Left lung (tissue), 10 donors: ENCODE results near the gene SPIRE2. TPM values are rescaled to one million over a fixed set of nuclear protein-coding genes. Genes with fewer than 3 reads are reported as not detected.

ENCODE experiments used
- ATAC-seq: fragments of 200-7000 bp; cut with Tn5 transposase; one replicate; pipeline ENCODE4 v1.9.1; 2020; ENCODE audit warnings: moderate library complexity
- DNase-seq, 4 donors: peaks; one replicate each; pipeline ENCODE4 v3.0.0-alpha.2; 2013 to 2020
- H3K27ac ChIP-seq, 2 donors: fragments of 200-600 bp; sonication (generic) in 1 of 2; one replicate each; pipeline versions ENCODE4 v1.5.0 to v1.8.0; 2020 to 2021
- H3K27me3 ChIP-seq, 2 donors: fragments of 200-600 bp; sonication (generic) in 1 of 2; one replicate each; pipeline versions ENCODE4 v1.5.0 to v1.8.0; 2020 to 2021
- H3K36me3 ChIP-seq, 2 donors: fragments of 200-600 bp; sonication (generic) in 1 of 2; one replicate each; pipeline versions ENCODE4 v1.5.0 to v1.8.0; 2020 to 2021
- H3K4me1 ChIP-seq, 2 donors: fragments of 200-600 bp; one replicate each; pipeline ENCODE4 v1.8.0; 2021
- H3K4me3 ChIP-seq, 2 donors: fragments of 200-600 bp; sonication (generic) in 1 of 2; one replicate each; pipeline versions ENCODE4 v1.5.0 to v1.8.0; 2020 to 2021; ENCODE audit warnings: mild to moderate bottlenecking in 1 of 2
- H3K9me3 ChIP-seq, 2 donors: fragments of 200-600 bp; sonication (generic) in 1 of 2; one replicate each; pipeline versions ENCODE4 v1.5.0 to v1.8.0; 2020 to 2021
- intact Hi-C, 2 donors: fragments of 100-400 bp; cut with DNase I; formaldehyde crosslinking; loops; one replicate each; pipeline versions ENCODE4 v1.11.2 to v1.14.2; 2022
- polyA plus RNA-seq, 6 donors: library from polyadenylated mRNA; unstranded; fragments of 120-200 nt; gene quantifications; one replicate each; pipeline ENCODE4 v1.2.1, GENCODE V29; 2013; ENCODE audit not compliant: insufficient read length in 6 of 6
- total RNA-seq, 2 donors: library from RNA; stranded (reverse); fragmentation: NEBNext Ultra II Directional; extraction: Animal tissue kit (Norgen Biotek cat#: 25700); gene quantifications; one replicate each; pipeline ENCODE4 v1.2.1, GENCODE V29; 2021
- TF ChIP-seq, protein P1 (sequence below), 2 donors: fragments of 200-600 bp; sonication (generic) in 1 of 2; IDR thresholded peaks; one replicate each; pipeline versions ENCODE4 v1.5.0 to v1.8.0; 2021; ENCODE audit warnings: antibody characterized with exemption in 2 of 2
- donor health status: DM: no; HTN: yes; CAD: no.
- donor health status: DM: no; HTN: no; CAD: no.

Gene SPIRE2
- total and polyA plus RNA-seq, 8 donors = 9.1 to 23.9 (median 12.2) TPM

DNA sequence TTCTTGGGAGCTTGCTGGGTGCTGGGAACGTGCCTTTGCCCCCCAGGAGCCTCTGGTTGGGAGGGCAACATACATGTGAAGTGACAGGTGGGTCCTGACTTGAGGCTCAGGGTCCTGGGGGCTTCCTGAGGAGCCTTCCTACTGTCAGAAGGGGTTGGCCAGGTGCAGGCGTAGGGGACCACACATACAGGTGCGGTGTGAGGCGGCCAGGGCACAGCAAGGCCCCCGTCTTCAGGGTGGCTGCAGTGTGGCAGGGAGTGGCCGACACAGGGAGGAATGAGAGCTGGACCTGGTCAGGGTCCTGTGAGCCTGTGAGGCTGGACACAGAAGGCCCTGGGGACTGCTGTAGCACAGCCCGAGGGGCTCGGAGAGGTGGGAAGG is 55.8 kb downstream of the SPIRE2 start:
- Histone ChIP-seq H3K4me3 (no peak overlapping the region), H3K27ac (no peak overlapping the region), H3K36me3 (peaks cover 6 to 92% of the 10 kb centered on the region in 2 donors), H3K9me3 (no peaks in the 10 kb centered on the region), H3K27me3 (no peaks in the 10 kb centered on the region), H3K4me1 (no peaks in the 10 kb centered on the region)
- intact Hi-C loops = no loop called here
- TF ChIP-seq, protein P1, sequence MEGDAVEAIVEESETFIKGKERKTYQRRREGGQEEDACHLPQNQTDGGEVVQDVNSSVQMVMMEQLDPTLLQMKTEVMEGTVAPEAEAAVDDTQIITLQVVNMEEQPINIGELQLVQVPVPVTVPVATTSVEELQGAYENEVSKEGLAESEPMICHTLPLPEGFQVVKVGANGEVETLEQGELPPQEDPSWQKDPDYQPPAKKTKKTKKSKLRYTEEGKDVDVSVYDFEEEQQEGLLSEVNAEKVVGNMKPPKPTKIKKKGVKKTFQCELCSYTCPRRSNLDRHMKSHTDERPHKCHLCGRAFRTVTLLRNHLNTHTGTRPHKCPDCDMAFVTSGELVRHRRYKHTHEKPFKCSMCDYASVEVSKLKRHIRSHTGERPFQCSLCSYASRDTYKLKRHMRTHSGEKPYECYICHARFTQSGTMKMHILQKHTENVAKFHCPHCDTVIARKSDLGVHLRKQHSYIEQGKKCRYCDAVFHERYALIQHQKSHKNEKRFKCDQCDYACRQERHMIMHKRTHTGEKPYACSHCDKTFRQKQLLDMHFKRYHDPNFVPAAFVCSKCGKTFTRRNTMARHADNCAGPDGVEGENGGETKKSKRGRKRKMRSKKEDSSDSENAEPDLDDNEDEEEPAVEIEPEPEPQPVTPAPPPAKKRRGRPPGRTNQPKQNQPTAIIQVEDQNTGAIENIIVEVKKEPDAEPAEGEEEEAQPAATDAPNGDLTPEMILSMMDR (IDR thresholded peaks at IDR 0.05) = no peak
- ATAC-seq = no peak
- DNase-seq = no peak

DNA sequence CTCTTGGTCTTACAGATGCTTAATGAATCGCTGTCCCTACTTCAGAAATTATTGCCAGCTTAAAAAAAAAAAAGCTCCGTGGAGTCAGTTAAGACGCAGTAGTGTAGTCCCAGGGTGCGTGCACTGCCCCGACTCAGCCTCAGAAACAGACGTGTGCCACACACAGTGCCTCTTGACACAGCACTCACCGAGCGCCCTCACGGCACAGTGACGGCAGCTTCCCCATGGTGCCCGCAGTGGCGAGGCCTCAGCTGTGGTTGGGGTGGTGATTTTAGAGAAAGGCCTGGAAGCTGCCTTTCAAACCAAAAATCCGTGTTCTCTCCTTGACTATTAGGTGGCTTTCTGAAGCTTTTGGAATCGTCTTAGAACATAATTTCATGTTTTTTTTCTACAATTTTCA is 59.0 kb downstream of the SPIRE2 start:
- no peak for ATAC-seq
- peaks cover 6 to 97% of the 10 kb centered on the region in 2 donors for H3K36me3 ChIP-seq

DNA sequence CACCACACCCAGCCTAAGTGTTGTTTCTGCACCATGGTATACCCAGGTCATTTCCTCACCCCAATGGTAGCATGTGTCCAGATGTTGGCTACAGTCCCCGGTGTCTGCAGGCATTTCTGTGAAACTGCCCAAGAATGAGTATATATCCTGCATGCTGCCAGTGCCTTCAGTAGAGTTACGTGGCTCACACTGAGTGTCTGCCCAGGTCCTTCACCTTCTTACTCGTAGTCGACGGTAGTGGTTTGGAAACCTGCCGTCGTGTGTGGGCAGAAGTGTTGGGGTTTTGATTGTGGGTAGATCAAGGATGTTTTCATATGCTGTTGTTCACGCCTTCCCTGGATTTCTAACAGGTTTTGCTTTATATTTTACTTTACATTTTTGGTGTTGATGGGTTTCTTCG is 61.9 kb downstream of the SPIRE2 start:
- DNase-seq (no peak), ATAC-seq (no peak)
- H3K4me1 ChIP-seq = no peaks in the 10 kb centered on the region
- no peaks in the 10 kb centered on the region for H3K27me3 ChIP-seq
- no peak overlapping the region for H3K4me3 ChIP-seq
- intact Hi-C loops = no loop called here
- TF ChIP-seq, protein P1 (IDR thresholded peaks at IDR 0.05) = no peak
- no peak overlapping the region for H3K27ac ChIP-seq
- no peaks in the 10 kb centered on the region for H3K9me3 ChIP-seq
- H3K36me3 ChIP-seq = peaks cover 0 to 100% of the 10 kb centered on the region in 2 donors

More for the DNA sequence above, 59.0 kb downstream of the SPIRE2 start:
- no peaks in the 10 kb centered on the region for H3K4me1 ChIP-seq
- intact Hi-C loops = no loop called here
- H3K27me3 ChIP-seq = no peaks in the 10 kb centered on the region
- no peak for DNase-seq
- TF ChIP-seq, protein P1 (IDR thresholded peaks at IDR 0.05) = no peak
- no peak overlapping the region for H3K4me3 ChIP-seq
- no peaks in the 10 kb centered on the region for H3K9me3 ChIP-seq
- H3K27ac ChIP-seq = no peak overlapping the region

DNA sequence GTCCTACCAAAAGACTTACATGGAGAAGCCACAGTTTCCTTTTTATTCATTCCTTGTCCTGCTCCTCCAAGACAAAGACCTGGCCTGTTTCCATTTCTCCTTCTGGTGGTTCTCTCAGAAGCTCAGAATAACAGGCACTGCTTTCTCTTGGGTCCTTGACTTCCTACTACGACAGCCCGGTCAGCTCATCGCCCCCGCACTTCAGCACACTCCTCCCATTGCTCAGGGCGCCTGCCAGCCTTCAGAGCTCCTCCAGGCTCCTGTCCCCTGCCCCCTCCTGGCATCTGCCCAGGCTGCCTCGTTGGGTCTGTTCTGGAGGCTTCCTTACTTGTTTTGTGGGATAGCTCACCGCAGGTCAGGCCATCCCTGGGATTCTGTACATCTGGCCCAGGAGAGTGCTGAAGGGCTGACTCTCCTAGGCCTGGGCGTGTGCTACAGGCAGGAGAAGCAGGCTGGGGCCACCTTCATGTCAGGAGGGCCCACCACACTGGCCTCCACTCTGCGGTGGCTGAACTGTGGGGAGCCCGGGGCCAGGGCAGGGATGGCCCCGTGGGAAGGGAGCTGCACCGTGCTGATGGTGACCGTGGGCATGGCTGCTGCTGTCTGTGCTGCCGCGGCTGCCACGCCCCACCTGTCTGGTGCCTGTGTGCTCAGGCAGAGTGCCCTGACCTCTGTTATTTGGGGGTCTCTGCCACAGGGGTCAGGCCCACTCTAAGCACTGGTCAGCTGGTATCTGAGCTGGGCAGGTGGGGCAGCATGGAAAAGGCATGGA is 62.8 kb downstream of the SPIRE2 start:
- no peaks in the 10 kb centered on the region for H3K4me1 ChIP-seq
- intact Hi-C loops = no loop called here
- H3K27ac ChIP-seq = no peak overlapping the region
- peaks cover 0 to 100% of the 10 kb centered on the region in 2 donors for H3K36me3 ChIP-seq
- no peak overlapping the region for H3K4me3 ChIP-seq
- TF ChIP-seq, protein P1 (IDR thresholded peaks at IDR 0.05) = no peak
- no peak for ATAC-seq
- H3K9me3 ChIP-seq = no peaks in the 10 kb centered on the region
- no peaks in the 10 kb centered on the region for H3K27me3 ChIP-seq
- DNase-seq = no peak

DNA sequence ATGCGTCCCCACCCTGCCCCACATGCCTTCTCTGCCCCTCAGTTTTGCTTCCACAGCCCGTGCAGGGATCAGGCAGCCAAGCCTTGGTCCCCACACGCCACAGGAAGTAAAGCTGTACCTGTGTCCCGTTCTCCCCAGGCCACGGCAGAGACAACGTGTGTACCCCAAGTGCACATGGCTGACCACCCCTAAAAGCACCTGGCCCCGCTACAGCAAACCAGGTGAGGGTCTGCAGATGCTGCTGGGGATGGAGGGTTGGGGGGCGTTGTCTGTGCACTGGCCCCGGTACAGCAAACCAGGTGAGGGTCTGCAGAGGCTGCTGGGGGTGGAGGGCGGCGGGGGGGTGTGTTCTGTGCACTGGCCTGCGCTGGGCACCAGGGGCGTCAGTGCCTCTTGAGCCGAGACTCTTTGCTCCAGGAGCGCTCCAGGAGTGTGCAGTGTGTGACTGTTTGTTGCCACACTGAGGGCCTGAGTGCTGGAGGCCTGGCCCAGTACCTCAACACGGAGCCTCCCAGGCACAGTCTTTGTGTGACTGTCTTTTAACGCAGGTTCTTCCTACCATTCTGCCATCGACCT is 63.9 kb downstream of the SPIRE2 start:
- H3K4me1 ChIP-seq = no peaks in the 10 kb centered on the region
- H3K9me3 ChIP-seq = no peaks in the 10 kb centered on the region
- DNase-seq (no peak), ATAC-seq (no peak)
- H3K27me3 ChIP-seq = no peaks in the 10 kb centered on the region
- H3K4me3 ChIP-seq = no peak overlapping the region
- H3K36me3 ChIP-seq = peaks cover 0 to 100% of the 10 kb centered on the region in 2 donors
- no peak overlapping the region for H3K27ac ChIP-seq
- intact Hi-C loops = no loop called here
- TF ChIP-seq, protein P1 (IDR thresholded peaks at IDR 0.05) = no peak
